ENCODE data around the gene PRKCQ.

PRKCQ gene

DNA sequence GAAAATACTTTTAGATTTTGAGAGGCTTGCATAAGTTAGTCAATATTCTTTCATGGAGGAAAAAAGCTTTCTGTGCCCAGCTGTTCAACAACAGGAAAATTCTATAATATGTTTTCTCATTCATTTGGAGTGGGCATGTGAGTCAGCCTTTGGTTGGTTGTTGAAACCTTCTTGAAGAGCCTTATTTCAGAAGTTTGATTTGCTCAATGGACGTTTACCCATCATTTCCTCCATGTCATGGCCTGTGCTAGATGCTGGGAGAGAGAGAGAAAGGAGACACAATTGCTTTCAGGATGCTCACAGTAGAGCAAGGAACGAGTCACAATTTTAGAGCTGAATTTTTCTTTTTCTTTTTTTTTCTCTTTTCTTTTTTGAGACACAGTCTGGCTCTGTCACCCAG lies 181.7 kb downstream of the PRKCQ start:
- Histone ChIP-seq H3K27me3 (ENCODE audit: control insufficient read depth in 1 of 2, insufficient read depth in 2 of 2, low read length in 2 of 2) (no peaks in the 10 kb centered on the region), H3K4me3 (ENCODE audit: low read depth in 1 of 2, low read length in 2 of 2) (no peak overlapping the region), H3K9me3 (ENCODE audit: control insufficient read depth in 1 of 2, low read length in 2 of 2) (no peaks in the 10 kb centered on the region), H3K27ac (ENCODE audit: low read depth, low read length) (no peak overlapping the region), H3K9ac (ENCODE audit: low read depth in 1 of 2, low read length in 2 of 2) (no peak overlapping the region), H3K36me3 (ENCODE audit: control insufficient read depth in 1 of 2, insufficient read depth in 2 of 2, low read length in 2 of 2) (no peaks in the 10 kb centered on the region), H3K4me1 (ENCODE audit: control insufficient read depth in 1 of 2, insufficient read depth in 2 of 2, low read length in 2 of 2) (peaks cover 6 to 14% of the 10 kb centered on the region in 2 donors)

DNA sequence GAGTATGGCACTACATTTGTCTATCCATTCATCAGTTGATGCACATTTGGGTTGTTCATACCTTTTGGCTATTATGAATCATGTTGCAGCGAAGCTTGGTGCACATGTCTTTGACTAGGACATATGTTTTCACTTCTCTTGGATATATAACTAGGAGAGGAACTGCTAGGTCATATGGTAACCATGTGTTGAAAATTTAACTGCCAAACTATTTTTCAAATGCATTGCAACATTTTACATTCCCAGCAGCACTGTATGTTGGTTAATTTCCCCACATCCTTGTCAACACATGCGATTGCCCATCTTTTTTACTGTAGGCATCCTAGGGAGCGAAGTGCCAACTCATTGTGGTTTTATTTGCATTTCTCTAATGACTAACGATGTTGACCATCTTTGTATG lies 183.4 kb downstream of the PRKCQ start:
- H3K27me3 ChIP-seq (ENCODE audit: control insufficient read depth in 1 of 2, insufficient read depth in 2 of 2, low read length in 2 of 2): no peaks in the 10 kb centered on the region
- H3K9ac ChIP-seq (ENCODE audit: low read depth in 1 of 2, low read length in 2 of 2): no peak overlapping the region
- H3K4me1 ChIP-seq (ENCODE audit: control insufficient read depth in 1 of 2, insufficient read depth in 2 of 2, low read length in 2 of 2): peaks cover 6 to 13% of the 10 kb centered on the region in 2 donors
- H3K36me3 ChIP-seq (ENCODE audit: control insufficient read depth in 1 of 2, insufficient read depth in 2 of 2, low read length in 2 of 2): no peaks in the 10 kb centered on the region
- no peak overlapping the region for H3K4me3 ChIP-seq (ENCODE audit: low read depth in 1 of 2, low read length in 2 of 2)
- H3K9me3 ChIP-seq (ENCODE audit: control insufficient read depth in 1 of 2, low read length in 2 of 2): no peaks in the 10 kb centered on the region
- H3K27ac ChIP-seq (ENCODE audit: low read depth, low read length): no peak overlapping the region

DNA sequence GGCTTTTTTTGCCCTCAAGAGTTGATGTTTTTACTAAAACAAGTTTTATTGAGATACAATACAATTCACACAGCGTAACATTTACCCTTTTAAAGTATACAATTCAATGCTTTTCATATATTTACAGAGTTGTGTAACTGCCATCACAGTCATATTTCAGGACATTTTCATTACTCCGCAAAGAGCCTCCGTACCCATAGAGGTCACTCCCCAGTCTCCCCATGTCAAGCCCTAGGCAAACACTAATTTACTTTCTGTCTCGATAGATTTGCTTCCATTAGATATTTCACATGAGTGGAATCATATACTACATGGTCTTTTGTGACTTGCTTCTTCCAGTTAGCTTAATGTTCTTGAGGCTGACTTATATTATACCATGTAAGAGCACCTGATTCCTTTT lies 183.8 kb downstream of the PRKCQ start:
- peaks cover 2 to 9% of the 10 kb centered on the region in 2 donors for H3K4me1 ChIP-seq (ENCODE audit: control insufficient read depth in 1 of 2, insufficient read depth in 2 of 2, low read length in 2 of 2)
- H3K4me3 ChIP-seq (ENCODE audit: low read depth in 1 of 2, low read length in 2 of 2): no peak overlapping the region
- H3K27ac ChIP-seq (ENCODE audit: low read depth, low read length): no peak overlapping the region
- no peaks in the 10 kb centered on the region for H3K27me3 ChIP-seq (ENCODE audit: control insufficient read depth in 1 of 2, insufficient read depth in 2 of 2, low read length in 2 of 2)
- H3K9me3 ChIP-seq (ENCODE audit: control insufficient read depth in 1 of 2, low read length in 2 of 2): no peaks in the 10 kb centered on the region
- no peaks in the 10 kb centered on the region for H3K36me3 ChIP-seq (ENCODE audit: control insufficient read depth in 1 of 2, insufficient read depth in 2 of 2, low read length in 2 of 2)
- H3K9ac ChIP-seq (ENCODE audit: low read depth in 1 of 2, low read length in 2 of 2): no peak overlapping the region

DNA sequence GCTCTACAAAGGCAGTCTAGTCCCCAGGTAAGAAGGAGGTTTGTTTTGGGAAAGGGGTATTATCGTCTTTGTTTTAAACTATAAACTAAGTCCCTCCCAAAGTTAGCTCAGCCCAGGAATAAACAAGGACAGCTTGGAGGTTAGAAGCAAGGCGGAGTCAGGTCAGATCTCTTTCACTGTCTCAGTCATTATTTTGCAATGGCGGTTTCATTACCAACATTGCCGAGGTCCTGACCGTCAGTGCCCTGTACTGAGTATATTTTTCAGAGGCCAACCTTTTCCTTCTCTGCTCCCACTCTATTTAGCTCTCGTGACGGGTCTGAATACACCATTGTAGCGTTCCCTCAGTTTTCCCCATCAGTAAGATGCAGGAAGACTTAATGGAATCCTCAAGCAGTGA lies 184.5 kb downstream of the PRKCQ start:
- Histone ChIP-seq H3K27me3 (ENCODE audit: control insufficient read depth in 1 of 2, insufficient read depth in 2 of 2, low read length in 2 of 2) (no peaks in the 10 kb centered on the region), H3K36me3 (ENCODE audit: control insufficient read depth in 1 of 2, insufficient read depth in 2 of 2, low read length in 2 of 2) (no peaks in the 10 kb centered on the region), H3K27ac (ENCODE audit: low read depth, low read length) (no peak overlapping the region), H3K4me1 (ENCODE audit: control insufficient read depth in 1 of 2, insufficient read depth in 2 of 2, low read length in 2 of 2) (peaks cover 0 to 6% of the 10 kb centered on the region in 2 donors), H3K4me3 (ENCODE audit: low read depth in 1 of 2, low read length in 2 of 2) (no peak overlapping the region), H3K9ac (ENCODE audit: low read depth in 1 of 2, low read length in 2 of 2) (no peak overlapping the region), H3K9me3 (ENCODE audit: control insufficient read depth in 1 of 2, low read length in 2 of 2) (peaks cover 1 to 2% of the 10 kb centered on the region in 2 donors)

DNA sequence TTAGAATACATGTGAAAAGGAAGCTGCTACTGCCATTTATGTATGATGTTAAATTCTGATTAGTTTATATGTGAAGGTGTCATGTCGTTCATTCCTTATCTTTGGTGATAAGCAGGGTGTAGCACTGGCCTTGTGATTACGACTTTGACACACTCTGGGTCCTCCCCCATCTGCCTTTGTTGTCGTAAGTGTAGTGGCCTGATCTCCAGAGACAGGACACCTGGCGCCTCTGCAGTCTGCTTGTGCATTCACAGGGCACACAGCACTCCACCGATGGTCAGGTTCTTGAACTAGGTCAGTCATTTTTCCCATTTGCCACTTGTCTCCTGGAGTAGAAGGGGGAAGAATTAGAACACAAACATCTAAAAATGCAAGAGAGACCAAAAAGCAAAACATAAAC lies 186.0 kb downstream of the PRKCQ start:
- Histone ChIP-seq H3K9me3 (ENCODE audit: control insufficient read depth in 1 of 2, low read length in 2 of 2) (peaks cover 8 to 14% of the 10 kb centered on the region in 2 donors), H3K4me1 (ENCODE audit: control insufficient read depth in 1 of 2, insufficient read depth in 2 of 2, low read length in 2 of 2) (peaks cover 0 to 6% of the 10 kb centered on the region in 2 donors), H3K27ac (ENCODE audit: low read depth, low read length) (no peak overlapping the region), H3K36me3 (ENCODE audit: control insufficient read depth in 1 of 2, insufficient read depth in 2 of 2, low read length in 2 of 2) (no peaks in the 10 kb centered on the region), H3K9ac (ENCODE audit: low read depth in 1 of 2, low read length in 2 of 2) (no peak overlapping the region), H3K27me3 (ENCODE audit: control insufficient read depth in 1 of 2, insufficient read depth in 2 of 2, low read length in 2 of 2) (no peaks in the 10 kb centered on the region), H3K4me3 (ENCODE audit: low read depth in 1 of 2, low read length in 2 of 2) (no peak overlapping the region)

DNA sequence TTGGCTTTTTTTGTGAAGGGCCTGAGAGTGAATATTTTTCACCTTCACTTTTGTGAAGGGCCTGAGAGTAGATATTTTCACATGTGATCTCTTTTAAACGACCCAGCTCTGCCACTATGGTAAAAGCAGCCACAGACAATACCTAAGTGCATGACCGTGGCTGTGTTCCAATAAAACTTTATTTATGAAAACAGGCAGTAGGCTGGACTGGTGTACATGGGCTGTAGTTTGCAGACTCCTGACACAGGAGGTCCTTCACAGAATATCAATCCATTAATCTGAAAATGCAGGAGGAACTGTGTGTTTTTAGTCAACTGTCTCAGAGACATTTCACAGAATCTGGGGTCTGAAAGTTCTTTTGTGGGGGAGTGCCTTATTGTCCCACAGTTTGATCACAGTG lies 186.9 kb downstream of the PRKCQ start:
- Histone ChIP-seq H3K27me3 (ENCODE audit: control insufficient read depth in 1 of 2, insufficient read depth in 2 of 2, low read length in 2 of 2) (no peaks in the 10 kb centered on the region), H3K36me3 (ENCODE audit: control insufficient read depth in 1 of 2, insufficient read depth in 2 of 2, low read length in 2 of 2) (no peaks in the 10 kb centered on the region), H3K9ac (ENCODE audit: low read depth in 1 of 2, low read length in 2 of 2) (no peak overlapping the region), H3K4me3 (ENCODE audit: low read depth in 1 of 2, low read length in 2 of 2) (no peak overlapping the region), H3K4me1 (ENCODE audit: control insufficient read depth in 1 of 2, insufficient read depth in 2 of 2, low read length in 2 of 2) (peaks cover 0 to 6% of the 10 kb centered on the region in 2 donors), H3K27ac (ENCODE audit: low read depth, low read length) (no peak overlapping the region), H3K9me3 (ENCODE audit: control insufficient read depth in 1 of 2, low read length in 2 of 2) (peaks cover 11 to 16% of the 10 kb centered on the region in 2 donors)

DNA sequence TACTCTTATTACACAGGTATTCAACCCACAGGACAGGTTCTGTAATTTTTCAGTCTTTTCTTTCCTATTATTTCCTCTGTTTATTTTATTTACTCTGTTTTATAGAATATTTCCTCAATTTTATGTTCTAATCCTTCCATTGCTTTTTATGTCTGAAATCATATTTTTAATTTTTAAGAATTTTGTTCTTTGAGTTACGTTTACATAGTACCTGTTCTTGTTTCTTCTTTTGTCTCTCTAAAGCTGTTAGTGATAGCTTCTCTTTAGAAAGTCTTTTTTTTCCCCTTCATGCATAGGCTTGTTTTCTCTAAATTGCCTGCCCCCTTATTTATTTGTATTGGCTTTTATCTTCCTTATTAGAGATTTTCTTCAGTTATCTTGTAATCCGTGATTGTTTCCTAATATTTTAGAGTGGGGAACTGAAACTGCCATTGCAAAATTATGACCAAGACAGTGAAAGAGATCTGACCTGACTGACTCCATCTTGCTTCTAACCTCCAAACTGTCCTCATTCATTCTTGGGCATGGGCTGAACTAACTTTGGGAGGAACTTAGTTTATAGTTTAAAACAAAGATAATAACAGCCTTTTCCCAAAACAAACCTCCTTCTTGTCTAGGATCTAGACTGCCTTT lies 189.7 kb downstream of the PRKCQ start:
- no peak overlapping the region for H3K27ac ChIP-seq (ENCODE audit: low read depth, low read length)
- no peak overlapping the region for H3K9ac ChIP-seq (ENCODE audit: low read depth in 1 of 2, low read length in 2 of 2)
- no peak overlapping the region for H3K4me3 ChIP-seq (ENCODE audit: low read depth in 1 of 2, low read length in 2 of 2)
- peaks cover 0 to 6% of the 10 kb centered on the region in 2 donors for H3K4me1 ChIP-seq (ENCODE audit: control insufficient read depth in 1 of 2, insufficient read depth in 2 of 2, low read length in 2 of 2)
- no peaks in the 10 kb centered on the region for H3K36me3 ChIP-seq (ENCODE audit: control insufficient read depth in 1 of 2, insufficient read depth in 2 of 2, low read length in 2 of 2)
- peaks cover 11 to 16% of the 10 kb centered on the region in 2 donors for H3K9me3 ChIP-seq (ENCODE audit: control insufficient read depth in 1 of 2, low read length in 2 of 2)
- H3K27me3 ChIP-seq (ENCODE audit: control insufficient read depth in 1 of 2, insufficient read depth in 2 of 2, low read length in 2 of 2): no peaks in the 10 kb centered on the region

DNA sequence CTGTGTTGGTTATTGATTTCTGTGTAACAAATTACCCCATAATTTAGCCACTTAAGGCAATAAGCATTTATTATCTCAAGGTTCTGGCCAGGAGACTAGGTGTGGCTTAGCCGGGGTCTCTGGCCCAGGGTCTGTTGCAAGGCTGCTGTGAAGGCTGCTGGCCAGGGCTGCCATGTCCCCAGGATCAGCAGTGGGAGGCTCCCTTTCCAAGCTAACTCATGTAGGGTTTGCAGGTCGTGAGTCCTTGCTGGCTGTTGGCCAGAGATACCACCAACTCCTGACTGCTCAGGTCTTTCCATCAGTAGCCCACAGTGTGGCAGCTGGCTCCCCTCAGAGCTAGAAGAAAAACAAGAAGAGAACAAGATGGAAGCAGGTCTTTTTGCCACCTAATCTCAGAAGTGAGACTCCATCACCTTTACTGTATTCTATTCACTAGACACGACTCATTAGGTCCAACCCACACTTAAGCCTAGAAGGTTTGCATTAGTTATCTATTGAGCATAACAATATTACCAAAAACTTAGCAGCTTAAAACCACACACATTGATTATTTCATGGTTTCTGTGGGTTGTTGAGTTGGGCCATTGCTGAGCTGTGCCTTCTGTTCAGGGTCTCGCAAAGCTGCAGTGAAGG lies 191.7 kb downstream of the PRKCQ start:
- Histone ChIP-seq H3K9me3 (ENCODE audit: control insufficient read depth in 1 of 2, low read length in 2 of 2) (peaks cover 11 to 16% of the 10 kb centered on the region in 2 donors), H3K27ac (ENCODE audit: low read depth, low read length) (no peak overlapping the region), H3K36me3 (ENCODE audit: control insufficient read depth in 1 of 2, insufficient read depth in 2 of 2, low read length in 2 of 2) (no peaks in the 10 kb centered on the region), H3K4me3 (ENCODE audit: low read depth in 1 of 2, low read length in 2 of 2) (no peak overlapping the region), H3K27me3 (ENCODE audit: control insufficient read depth in 1 of 2, insufficient read depth in 2 of 2, low read length in 2 of 2) (no peaks in the 10 kb centered on the region), H3K4me1 (ENCODE audit: control insufficient read depth in 1 of 2, insufficient read depth in 2 of 2, low read length in 2 of 2) (no peaks in the 10 kb centered on the region), H3K9ac (ENCODE audit: low read depth in 1 of 2, low read length in 2 of 2) (no peak overlapping the region)

DNA sequence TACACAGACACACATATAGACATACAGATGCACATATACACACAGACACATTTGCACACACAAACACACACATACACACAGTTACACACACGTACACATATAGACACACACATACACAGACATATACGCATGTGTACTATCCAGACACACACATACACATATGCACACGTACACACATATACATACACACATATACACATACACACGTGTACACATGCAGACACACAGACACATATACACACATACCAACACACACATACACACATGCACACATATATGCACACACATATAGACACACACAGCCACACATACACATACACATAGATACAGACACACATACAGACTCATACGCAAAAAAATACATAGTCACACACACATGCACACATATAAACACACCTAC lies 193.1 kb downstream of the PRKCQ start:
- H3K9me3 ChIP-seq (ENCODE audit: control insufficient read depth in 1 of 2, low read length in 2 of 2): peaks cover 11 to 16% of the 10 kb centered on the region in 2 donors
- no peak overlapping the region for H3K4me3 ChIP-seq (ENCODE audit: low read depth in 1 of 2, low read length in 2 of 2)
- H3K9ac ChIP-seq (ENCODE audit: low read depth in 1 of 2, low read length in 2 of 2): no peak overlapping the region
- H3K27me3 ChIP-seq (ENCODE audit: control insufficient read depth in 1 of 2, insufficient read depth in 2 of 2, low read length in 2 of 2): no peaks in the 10 kb centered on the region
- peaks cover 0 to 9% of the 10 kb centered on the region in 2 donors for H3K4me1 ChIP-seq (ENCODE audit: control insufficient read depth in 1 of 2, insufficient read depth in 2 of 2, low read length in 2 of 2)
- H3K27ac ChIP-seq (ENCODE audit: low read depth, low read length): no peak overlapping the region
- H3K36me3 ChIP-seq (ENCODE audit: control insufficient read depth in 1 of 2, insufficient read depth in 2 of 2, low read length in 2 of 2): no peaks in the 10 kb centered on the region

DNA sequence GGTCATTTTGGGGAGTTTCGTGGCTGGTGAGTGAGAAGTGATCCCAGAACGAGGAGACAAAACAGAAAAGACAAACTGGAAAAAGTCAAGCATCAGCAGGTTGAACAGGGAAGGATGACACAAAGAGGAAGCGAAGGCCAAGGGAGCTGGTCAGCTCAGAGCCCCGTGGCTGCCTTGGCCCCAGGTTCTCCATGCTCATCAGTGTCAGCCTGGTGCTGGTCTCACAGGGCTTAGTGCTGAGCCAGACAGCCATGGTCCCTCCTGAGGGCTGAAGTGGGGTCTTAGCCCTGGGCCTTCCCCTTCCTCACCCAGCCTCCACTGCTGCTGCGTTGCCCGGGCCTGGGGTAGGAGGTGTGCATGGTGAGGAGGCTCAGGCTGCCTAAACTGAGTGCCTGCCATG lies 193.7 kb downstream of the PRKCQ start:
- H3K27me3 ChIP-seq (ENCODE audit: control insufficient read depth in 1 of 2, insufficient read depth in 2 of 2, low read length in 2 of 2): no peaks in the 10 kb centered on the region
- no peak overlapping the region for H3K27ac ChIP-seq (ENCODE audit: low read depth, low read length)
- H3K4me1 ChIP-seq (ENCODE audit: control insufficient read depth in 1 of 2, insufficient read depth in 2 of 2, low read length in 2 of 2): peaks cover 0 to 12% of the 10 kb centered on the region in 2 donors
- no peak overlapping the region for H3K9ac ChIP-seq (ENCODE audit: low read depth in 1 of 2, low read length in 2 of 2)
- H3K4me3 ChIP-seq (ENCODE audit: low read depth in 1 of 2, low read length in 2 of 2): no peak overlapping the region
- H3K9me3 ChIP-seq (ENCODE audit: control insufficient read depth in 1 of 2, low read length in 2 of 2): peaks cover 13 to 19% of the 10 kb centered on the region in 2 donors
- no peaks in the 10 kb centered on the region for H3K36me3 ChIP-seq (ENCODE audit: control insufficient read depth in 1 of 2, insufficient read depth in 2 of 2, low read length in 2 of 2)
